PC-3 (cell line): Measurements from ENCODE around the gene IRF2. TPM values are rescaled to one million over a fixed set of nuclear protein-coding genes. Genes with fewer than 3 reads are reported as not detected.

Experiments used
- ATAC-seq: fragments of 200-7000 bp; cut with Tn5 transposase; 2 replicates; pipeline ENCODE4 v1.9.1; 2020; ENCODE audit warnings: mild to moderate bottlenecking, moderate library complexity
- BruUV-seq: library from RNA; stranded (reverse); fragments of 400-500 nt; replicated peaks from 2 replicates; lab custom pipeline; 2021; lab: Mats Ljungman, UMichigan
- CTCF ChIA-PET: fragments of 300-600 bp; sonication (Branson Sonifier 250); formaldehyde crosslinking; loops from one replicate; lab custom pipeline; 2022; ENCODE audit warnings: antibody characterized with exemption; lab: Charles Lee
- POLR2A ChIA-PET: fragments of 300-600 bp; sonication (Branson Sonifier 250); formaldehyde crosslinking; loops from one replicate; lab custom pipeline; 2022; ENCODE audit warnings: antibody characterized with exemption; ENCODE audit not compliant: unreplicated experiment; lab: Charles Lee
- DNase-seq: peaks from one replicate; pipeline ENCODE4 v3.0.0-alpha.2; 2015
- H2AFZ ChIP-seq: fragments of 300-600 bp; sonication (generic); 2 replicates; pipeline ENCODE4 v1.6.0; 2016; ENCODE audit warnings: antibody characterized with exemption, low read length
- H3F3A ChIP-seq: fragments of 300-600 bp; sonication (generic); one replicate; pipeline ENCODE4 v1.6.0; 2017; ENCODE audit warnings: antibody characterized with exemption, low read length, control low read depth, mild to moderate bottlenecking; ENCODE audit not compliant: unreplicated experiment
- H3K27ac ChIP-seq: fragments of 300-600 bp; sonication (generic); 2 replicates; pipeline ENCODE4 v1.5.1; 2016; ENCODE audit warnings: mild to moderate bottlenecking, low read length
- H3K27me3 ChIP-seq: fragments of 300-600 bp; sonication (generic); 2 replicates; pipeline ENCODE4 v1.6.1; 2016; ENCODE audit warnings: low read length, mixed read lengths
- H3K36me3 ChIP-seq: fragments of 300-600 bp; sonication (generic); 2 replicates; pipeline ENCODE4 v1.6.1; 2016; ENCODE audit warnings: low read depth, mixed run types, low read length, mixed read lengths
- H3K4me1 ChIP-seq: fragments of 300-600 bp; sonication (generic); 2 replicates; pipeline ENCODE4 v1.5.1; 2016; ENCODE audit warnings: low read length; ENCODE audit not compliant: insufficient read depth
- H3K4me2 ChIP-seq: fragments of 300-600 bp; sonication (generic); 2 replicates; pipeline ENCODE4 v1.6.0; 2016; ENCODE audit warnings: low read length
- H3K4me3 ChIP-seq: fragments of 300-600 bp; sonication (generic); 2 replicates; pipeline ENCODE4 v1.5.1; 2016; ENCODE audit warnings: mild to moderate bottlenecking, low read length, mixed read lengths
- H3K79me2 ChIP-seq: fragments of 300-600 bp; sonication (generic); 2 replicates; pipeline ENCODE4 v1.6.1; 2017; ENCODE audit warnings: low read length, mixed read lengths
- H3K9ac ChIP-seq: fragments of 300-600 bp; sonication (generic); 2 replicates; pipeline ENCODE4 v1.6.0; 2016; ENCODE audit warnings: mild to moderate bottlenecking, low read length
- H3K9me2 ChIP-seq: fragments of 300-600 bp; sonication (generic); replicated peaks from 2 replicates; pipeline ENCODE4 v1.6.1; 2016; ENCODE audit warnings: mixed run types, low read length, mixed read lengths
- H3K9me3 ChIP-seq: fragments of 300-600 bp; sonication (generic); 2 replicates; pipeline ENCODE4 v1.6.1; 2016; ENCODE audit warnings: low read length, mixed read lengths
- H4K20me1 ChIP-seq: fragments of 300-600 bp; sonication (generic); 2 replicates; pipeline ENCODE4 v1.6.1; 2016; ENCODE audit warnings: low read length, mixed read lengths
- CTCF ChIP-seq: fragments of 300-600 bp; sonication (generic); conservative IDR thresholded peaks from 2 replicates; pipeline ENCODE4 v1.5.1; 2017; ENCODE audit warnings: antibody characterized with exemption, low read depth, mild to moderate bottlenecking, low read length
- EZH2 ChIP-seq: fragments of 300-600 bp; sonication (generic); IDR thresholded peaks from one replicate; pipeline ENCODE4 v1.6.1; 2017; ENCODE audit warnings: antibody characterized with exemption, mild to moderate bottlenecking, low read length; ENCODE audit not compliant: unreplicated experiment
- EZH2phosphoT487 ChIP-seq: fragments of 300-600 bp; sonication (generic); IDR thresholded peaks from 2 replicates; pipeline ENCODE4 v1.6.1; 2018; ENCODE audit warnings: mild to moderate bottlenecking, antibody characterized with exemption, low read length, borderline replicate concordance
- intact Hi-C: fragments of 100-400 bp; cut with micrococcal nuclease; formaldehyde crosslinking; loops from 2 replicates; pipeline ENCODE4 v1.9.0; 2023
- total RNA-seq: library from RNA; depleted of rRNA; stranded (reverse); fragments of >200 nt; gene quantifications from 2 replicates; pipeline ENCODE4 v1.2.3, GENCODE V29; 2014

Gene IRF2
- total RNA-seq, 1 experiment from 2014 or later: 7.7 TPM

DNA sequence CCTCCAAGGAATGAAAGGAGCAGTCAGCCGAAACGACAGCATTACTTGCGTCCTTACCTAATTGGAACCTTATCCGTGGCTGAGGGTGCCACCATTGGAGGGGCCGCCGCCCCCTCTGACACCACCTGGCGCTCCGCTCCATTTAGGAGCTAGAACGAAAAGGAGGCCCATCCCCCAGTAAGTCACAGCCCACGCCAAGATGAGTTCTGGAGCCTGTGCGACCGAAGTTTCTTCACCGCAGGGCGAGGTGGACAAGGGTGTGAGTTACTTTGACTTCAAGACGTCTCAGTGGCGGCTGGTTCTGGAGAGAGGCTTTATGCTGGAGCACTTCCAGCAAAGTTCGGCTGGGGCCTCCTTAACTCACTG is 729 bp upstream of the IRF2 start:
- DNase-seq: peak; percentile 34
- Histone ChIP-seq H3K27ac (peak overlapping the region; percentile 51), H3K27me3 (no peaks in the 10 kb centered on the region), H3K36me3 (no peaks in the 10 kb centered on the region), H2AFZ (peak overlapping the region; percentile 75), H3K4me1 (peaks cover 16% of the 10 kb centered on the region; the same call in 1 of the 2 replicates), H3K9me2 (no peaks in the 10 kb centered on the region), H3K79me2 (peaks cover 47% of the 10 kb centered on the region), H3K4me3 (peak overlapping the region; percentile 99), H3F3A (no peaks in the 10 kb centered on the region), H3K9me3 (no peaks in the 10 kb centered on the region), H3K9ac (peak overlapping the region; percentile 84), H3K4me2 (peak overlapping the region; percentile 86), H4K20me1 (no peaks in the 10 kb centered on the region)
- intact Hi-C loops: no loop called here
- BruUV-seq: TSS peak; percentile 89
- no peak for TF ChIP-seq CTCF
- ATAC-seq: peak; percentile 4
- ChIA-PET CTCF (interaction anchor here (1.0 kb wide), 1 partner anchor 62 kb away, joined by 5 read pairs; no protein-coding TSS in a partner anchor), POLR2A (interaction anchor here (0.5 to 0.6 kb wide), 5 partner anchors 12 to 942 kb away, joined by 3 to 17 read pairs (median 3); no protein-coding TSS in a partner anchor)

GRCh38 chr4:184473499-184474262 is 669 bp downstream of the IRF2 start:
- no peaks in the 10 kb centered on the region for H3F3A ChIP-seq
- H3K79me2 ChIP-seq: peaks cover 61% of the 10 kb centered on the region
- intact Hi-C loops: loop anchor here (1.0 to 5.0 kb wide), 5 partner anchors 64 to 354 kb away; partner anchors contain the start of genes ACSL1, CASP3 and PRIMPOL
- TSS peak; percentile 69 for BruUV-seq
- H3K27me3 ChIP-seq: no peaks in the 10 kb centered on the region
- peak overlapping the region; percentile 99 for H3K4me3 ChIP-seq
- CTCF ChIA-PET: interaction anchor here (0.6 to 1.0 kb wide), 2 partner anchors 64 to 259 kb away, joined by 3 to 5 read pairs; no protein-coding TSS in a partner anchor
- peaks cover 16% of the 10 kb centered on the region; the same call in 1 of the 2 replicates for H3K4me1 ChIP-seq
- H3K9ac ChIP-seq: peak overlapping the region; percentile 86
- POLR2A ChIA-PET: interaction anchor here (0.5 kb wide), 1 partner anchor 80 kb away, joined by 3 read pairs; no protein-coding TSS in a partner anchor
- ATAC-seq (peak; percentile 19), DNase-seq (peak; percentile 16)
- peak overlapping the region; percentile 93 for H3K4me2 ChIP-seq
- TF ChIP-seq EZH2phosphoT487 (no peak), EZH2 (no peak), CTCF (no peak)
- no peaks in the 10 kb centered on the region for H3K9me3 ChIP-seq
- H3K36me3 ChIP-seq: no peaks in the 10 kb centered on the region
- peak overlapping the region; percentile 84 for H3K27ac ChIP-seq
- no peaks in the 10 kb centered on the region for H4K20me1 ChIP-seq
- H2AFZ ChIP-seq: peak overlapping the region; percentile 71
- H3K9me2 ChIP-seq: no peaks in the 10 kb centered on the region
